PFSK-1 (cell line): ENCODE measurements around the gene TASP1.

ENCODE experiments used
- FOXP2 ChIP-seq: optimal IDR thresholded peaks from 2 replicates; pipeline ENCODE3; 2011; ENCODE audit warnings: borderline replicate concordance, control low read depth, inconsistent platforms; ENCODE audit not compliant: insufficient read depth; ENCODE audit errors: extremely low read length, extremely low read depth
- POLR2AphosphoS5 ChIP-seq: IDR thresholded peaks from 2 replicates; pipeline ENCODE4 v1.6.1; 2012; ENCODE audit warnings: low read depth, mild to moderate bottlenecking, control low read depth, low read length, moderate library complexity
- REST ChIP-seq, 2 experiments: IDR thresholded peaks; 2 replicates each; pipeline versions ENCODE4 v1.6.1 to v1.8.0; 2011 to 2012; ENCODE audit warnings: low read depth in 2 of 2, low read length in 2 of 2, control low read depth in 1 of 2, inconsistent platforms in 1 of 2, mild to moderate bottlenecking in 1 of 2, moderate library complexity in 1 of 2; ENCODE audit not compliant: insufficient read depth in 1 of 2
- SIN3A ChIP-seq: IDR thresholded peaks from 2 replicates; pipeline ENCODE4 v1.6.1; 2012; ENCODE audit warnings: mild to moderate bottlenecking, low read length, moderate library complexity, borderline replicate concordance; ENCODE audit not compliant: insufficient read depth
- TAF1 ChIP-seq: IDR thresholded peaks from 2 replicates; pipeline ENCODE4 v1.6.1; 2012; ENCODE audit warnings: low read length, control low read depth, borderline replicate concordance; ENCODE audit not compliant: insufficient read depth

Gene TASP1

GRCh38 chr20:13447385-13448180, 191.1 kb downstream of the TASP1 start:
- no peak for TF ChIP-seq REST (IDR thresholded peaks at IDR 0.05; ENCODE audit: insufficient read depth in 1 of 2, low read depth in 2 of 2, low read length in 2 of 2)
- TF ChIP-seq POLR2AphosphoS5: no peak
- TF ChIP-seq SIN3A: no peak
- no peak for TF ChIP-seq FOXP2
- no peak for TF ChIP-seq TAF1

- TF ChIP-seq REST (IDR thresholded peaks at IDR 0.05; ENCODE audit: insufficient read depth in 1 of 2, low read depth in 2 of 2, low read length in 2 of 2) (no peak), SIN3A (no peak), FOXP2 (no peak), TAF1 (no peak), POLR2AphosphoS5 (no peak)
Measured at GRCh38 chr20:13443690-13444089, 195.0 kb downstream of the TASP1 start.

GRCh38 chr20:13442986-13443385, 195.7 kb downstream of the TASP1 start:
- TF ChIP-seq SIN3A (no peak), TAF1 (no peak), REST (IDR thresholded peaks at IDR 0.05; ENCODE audit: insufficient read depth in 1 of 2, low read depth in 2 of 2, low read length in 2 of 2) (no peak), POLR2AphosphoS5 (no peak)

- no peak for TF ChIP-seq TAF1
Measured at GRCh38 chr20:13441388-13441787, 197.3 kb downstream of the TASP1 start.

GRCh38 chr20:13436530-13436929, 202.2 kb downstream of the TASP1 start:
- TF ChIP-seq FOXP2: no peak
- TF ChIP-seq REST (IDR thresholded peaks at IDR 0.05; ENCODE audit: insufficient read depth in 1 of 2, low read depth in 2 of 2, low read length in 2 of 2): no peak
- no peak for TF ChIP-seq TAF1
- TF ChIP-seq POLR2AphosphoS5: no peak
- TF ChIP-seq SIN3A: no peak
